NCI-H2107 (cell line): ENCODE data around the gene YEATS2.
A peak's percentile ranks its signal among the peaks of the same experiment; 100 is the strongest.
"Not testable (repeated sequence)": the region's sequence is repeated elsewhere in the genome, so short reads cannot be mapped to it uniquely, and the experiment has no call there.

ENCODE experiments used
- DNase-seq: peaks from one replicate; lab custom pipeline; 2025; lab: John Stamatoyannopoulos, UW

YEATS2 gene

DNA sequence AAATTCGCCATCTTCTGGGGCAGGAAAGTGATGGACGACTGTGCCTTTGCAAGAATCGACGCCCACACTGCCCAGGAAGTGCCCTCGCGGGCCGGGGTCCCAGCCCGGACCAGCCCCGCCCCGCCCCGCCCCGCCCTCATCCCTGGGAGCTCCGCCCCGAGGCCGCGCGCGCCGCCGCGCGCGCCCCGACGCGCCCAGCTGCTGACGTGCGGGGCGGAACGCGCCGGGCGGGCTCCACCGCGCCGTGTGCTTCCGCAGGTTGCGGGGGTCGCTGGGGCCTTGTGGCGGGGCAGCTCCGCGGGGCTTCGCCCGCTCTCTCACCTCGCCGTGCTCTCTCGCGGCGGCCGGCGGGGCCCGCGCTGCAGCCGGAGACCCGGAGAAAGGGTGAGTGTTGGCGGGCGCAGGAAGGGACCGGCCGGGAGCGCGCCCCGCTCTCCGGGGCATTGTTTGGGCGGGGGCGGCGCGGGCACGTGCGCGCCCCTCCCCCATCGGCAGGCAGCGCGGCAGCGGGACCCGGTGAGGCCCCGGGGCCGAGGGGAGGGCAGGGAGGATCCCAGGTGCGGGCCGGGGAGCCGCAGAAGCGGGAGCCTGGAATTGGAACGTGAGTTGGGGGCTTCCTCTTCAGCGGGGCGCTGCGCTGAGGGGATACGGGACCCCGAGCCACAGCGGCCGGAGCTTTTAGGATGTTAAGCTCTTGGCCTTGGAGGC lies at the start of gene YEATS2:
Gene YEATS2 (plus strand): TSS at position 188 of the 708 bp plus-strand sequence. CDS start 17,366 bp downstream, outside the sequence.
- DNase-seq = peak; percentile 79

DNA sequence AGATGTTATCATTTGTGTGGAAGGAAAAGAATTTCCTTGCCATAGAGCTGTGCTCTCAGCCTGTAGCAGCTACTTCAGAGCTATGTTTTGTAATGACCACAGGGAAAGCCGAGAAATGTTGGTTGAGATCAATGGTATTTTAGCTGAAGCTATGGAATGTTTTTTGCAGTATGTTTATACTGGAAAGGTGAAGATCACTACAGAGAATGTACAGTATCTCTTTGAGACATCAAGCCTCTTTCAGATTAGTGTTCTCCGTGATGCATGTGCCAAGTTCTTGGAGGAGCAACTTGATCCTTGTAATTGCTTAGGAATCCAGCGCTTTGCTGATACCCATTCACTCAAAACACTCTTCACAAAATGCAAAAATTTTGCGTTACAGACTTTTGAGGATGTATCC lies 47.0 kb upstream of the YEATS2 start:
- DNase-seq = no peak

DNA sequence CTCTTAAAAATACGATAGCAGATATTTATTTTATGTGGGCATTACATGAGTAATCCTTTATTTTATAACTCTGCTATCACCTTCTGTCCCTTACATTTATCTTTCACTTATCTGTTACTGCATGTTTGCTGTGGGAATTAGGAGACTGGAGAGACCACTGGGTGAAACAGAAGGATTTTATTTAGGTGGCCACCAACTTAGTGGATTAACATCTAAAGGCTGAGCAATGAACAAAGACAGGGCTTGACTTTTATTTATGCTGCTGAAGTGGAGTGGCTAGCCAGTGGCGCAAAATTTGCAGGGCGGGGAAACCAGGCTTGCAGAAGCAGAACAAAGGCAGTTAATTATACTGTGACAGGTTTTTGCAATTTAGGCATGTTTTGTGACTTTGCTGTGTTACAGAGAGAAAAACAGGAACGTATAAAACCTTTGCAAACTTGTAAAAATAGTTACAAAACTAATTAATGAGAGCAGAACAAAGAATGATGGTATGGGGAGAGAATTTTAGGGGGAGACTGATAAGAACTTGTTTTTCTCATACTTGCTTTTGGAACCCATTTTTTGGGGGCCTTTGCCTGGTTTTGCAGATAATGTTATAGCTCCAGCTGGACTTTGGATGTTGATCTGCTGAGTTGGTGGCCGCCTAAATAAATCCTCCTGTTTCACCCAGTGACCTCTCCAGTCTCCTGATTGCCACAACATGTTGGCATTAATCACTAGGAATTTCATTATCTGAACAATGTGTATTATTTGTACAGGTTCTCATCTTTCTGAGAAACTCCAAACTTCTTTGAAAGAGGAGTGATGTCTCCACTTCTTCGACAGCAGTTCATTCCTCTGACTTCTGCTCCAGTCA lies 44.2 kb upstream of the YEATS2 start:
- DNase-seq = no peak

DNA sequence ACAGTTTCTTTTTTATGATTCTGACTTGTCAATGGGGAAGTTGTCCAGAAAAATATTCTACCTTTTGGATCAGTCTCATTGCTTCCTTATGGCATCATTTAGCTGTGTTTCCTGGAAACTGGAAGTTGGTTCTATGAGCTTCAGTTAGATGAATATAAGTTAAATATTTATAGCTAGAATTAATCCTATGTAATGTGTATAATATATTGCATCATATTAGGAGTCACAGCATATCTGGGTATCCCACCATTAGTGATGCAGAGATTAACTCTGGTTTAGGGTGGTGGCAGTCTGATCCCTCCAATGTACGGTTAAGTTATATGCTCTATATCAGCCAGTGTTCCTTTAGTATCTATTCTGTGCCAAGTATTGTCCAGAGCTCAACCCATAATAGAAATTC lies 42.9 kb upstream of the YEATS2 start:
- DNase-seq = no peak

DNA sequence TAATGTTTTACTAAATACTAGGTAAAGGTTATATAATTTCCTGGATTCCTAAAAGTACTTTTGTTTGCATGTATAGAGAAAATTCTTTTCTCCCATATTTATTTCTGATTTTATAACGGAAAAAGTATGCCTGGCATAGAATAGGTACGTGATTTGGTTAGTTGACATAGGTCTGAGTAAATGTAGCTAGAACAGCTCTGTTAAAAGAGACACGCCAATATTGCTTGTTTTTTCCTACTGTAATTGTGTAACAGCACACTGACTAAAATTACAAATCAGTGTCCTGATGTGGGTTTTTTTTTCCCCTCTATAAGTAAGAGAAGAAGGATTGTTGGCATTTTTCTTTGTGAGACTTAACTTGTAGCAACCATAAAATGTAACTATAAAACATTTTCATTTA lies 35.5 kb upstream of the YEATS2 start:
- no peak for DNase-seq

DNA sequence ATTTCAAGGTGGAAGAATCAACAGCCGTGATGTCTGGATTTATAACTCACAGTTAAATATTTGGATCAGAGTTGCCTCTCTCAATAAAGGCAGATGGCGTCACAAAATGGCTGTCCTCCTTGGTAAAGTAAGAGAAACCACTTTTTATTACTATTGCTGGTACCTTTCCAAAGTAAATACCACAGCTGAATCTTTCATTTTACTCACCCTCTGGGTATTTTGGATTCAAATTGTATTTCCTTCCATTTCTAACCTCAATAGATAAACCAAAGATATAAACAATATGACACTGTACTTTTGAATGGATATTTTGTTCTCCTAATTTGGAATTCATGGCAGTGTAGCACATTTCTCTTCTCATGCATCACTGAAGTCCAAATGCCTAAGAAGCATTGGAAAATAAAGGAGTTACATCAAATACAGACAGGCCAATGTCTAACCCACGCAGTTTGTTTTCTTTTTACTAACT lies 32.6 kb upstream of the YEATS2 start:
- no peak for DNase-seq

DNA sequence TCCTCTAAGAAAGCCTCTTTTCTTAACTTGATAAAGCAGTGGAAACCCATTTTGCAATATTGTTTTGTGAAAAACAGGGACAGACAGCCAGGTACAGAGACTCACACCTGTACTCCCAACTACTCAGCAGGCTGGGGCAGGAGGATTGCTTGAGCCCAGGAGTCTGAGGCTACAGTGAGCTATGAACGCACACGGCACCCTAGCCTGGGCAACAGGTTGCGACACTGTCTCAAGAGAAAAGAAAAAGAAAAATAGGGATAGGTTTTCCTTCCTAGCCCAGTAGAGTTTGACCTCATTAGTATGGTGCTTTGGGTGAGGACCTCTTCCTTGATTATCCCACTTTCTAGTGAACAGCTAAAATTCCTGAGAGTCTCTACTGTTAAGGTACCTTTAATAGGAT lies 17.5 kb upstream of the YEATS2 start:
- DNase-seq = no peak

DNA sequence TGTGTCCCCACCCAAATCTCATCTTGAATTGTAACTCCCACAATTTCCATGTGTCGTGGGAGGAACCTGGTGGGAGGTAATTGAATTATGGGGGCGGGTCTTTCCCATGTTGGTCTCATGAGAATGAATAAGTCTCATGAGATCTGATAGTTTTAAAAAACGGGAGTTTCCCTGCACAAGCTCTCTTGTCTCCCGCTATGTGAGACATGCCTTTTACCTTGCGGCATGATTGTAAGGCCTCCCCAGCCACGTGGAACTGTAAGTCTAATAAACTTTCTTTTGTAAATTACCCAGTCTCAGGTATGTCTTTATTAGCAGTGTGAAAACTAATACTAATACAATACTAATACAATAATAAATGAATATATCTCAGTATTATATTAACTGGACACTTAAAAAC lies 9.9 kb upstream of the YEATS2 start:
- DNase-seq = no peak

DNA sequence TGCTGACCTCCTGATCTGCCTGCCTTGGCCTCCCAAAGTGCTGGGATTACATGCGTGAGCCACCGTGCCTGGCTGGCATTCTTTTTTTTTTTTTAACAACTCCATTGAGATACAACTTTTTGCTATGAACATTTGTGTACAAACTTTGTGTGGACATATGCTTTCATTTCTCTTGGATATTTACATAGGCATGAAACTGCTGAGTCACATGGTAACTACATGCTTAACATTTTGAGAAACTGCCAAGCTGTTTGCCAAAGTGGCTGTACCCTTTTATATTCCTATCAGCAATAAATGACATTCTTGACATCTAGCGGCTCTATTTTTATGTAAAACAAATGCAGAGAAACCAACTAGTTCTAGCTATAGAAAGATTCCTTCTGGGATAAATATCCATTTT lies 8.7 kb upstream of the YEATS2 start:
- DNase-seq = no peak

DNA sequence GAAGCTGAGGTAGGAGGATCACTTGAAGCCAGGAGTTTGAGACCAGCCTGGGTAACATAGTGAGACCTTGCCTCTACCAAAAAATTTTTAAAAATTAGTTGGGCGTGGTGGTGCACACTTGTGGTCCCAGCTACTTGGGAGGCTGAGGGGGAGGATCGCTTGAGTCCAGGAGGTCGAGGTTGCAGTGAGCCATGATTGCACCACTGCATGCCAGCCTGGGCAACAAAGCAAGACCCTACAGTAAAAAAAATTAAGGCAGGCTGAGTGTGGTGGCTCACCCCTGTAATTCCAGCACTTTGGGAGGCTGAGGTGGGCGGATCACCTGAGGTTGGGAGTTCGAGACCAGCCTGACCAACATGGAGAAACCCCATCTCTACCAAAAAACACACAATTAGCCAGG lies 8.0 kb upstream of the YEATS2 start:
- not testable (repeated sequence) for DNase-seq

DNA sequence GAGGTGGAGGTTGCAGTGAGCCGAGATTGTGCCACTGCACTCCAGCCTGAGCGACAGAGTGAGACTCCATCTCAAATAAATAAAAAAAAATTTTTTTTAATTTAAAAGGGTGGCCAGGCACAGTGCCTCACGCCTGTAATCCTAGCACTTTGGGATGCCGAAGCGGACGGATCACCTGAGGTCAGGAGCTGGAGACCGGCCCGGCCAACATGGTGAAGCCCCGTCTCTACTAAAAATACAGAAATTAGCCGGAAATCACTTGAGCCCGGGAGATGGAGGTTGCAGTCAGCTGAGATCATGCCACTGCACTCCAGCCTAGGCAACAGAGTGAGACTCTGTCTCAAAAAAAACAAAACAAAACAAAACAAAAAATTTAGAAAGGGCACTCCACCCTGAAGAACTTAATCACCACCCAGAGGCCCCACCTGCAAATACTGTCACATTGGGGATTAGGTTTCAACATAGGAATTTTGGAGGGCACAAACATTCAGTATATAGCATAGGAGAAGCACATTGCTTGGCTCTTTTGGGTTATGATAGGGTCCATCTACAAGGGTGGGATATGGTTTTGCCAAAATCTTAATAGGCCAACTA lies 7.1 kb upstream of the YEATS2 start:
- no peak for DNase-seq

DNA sequence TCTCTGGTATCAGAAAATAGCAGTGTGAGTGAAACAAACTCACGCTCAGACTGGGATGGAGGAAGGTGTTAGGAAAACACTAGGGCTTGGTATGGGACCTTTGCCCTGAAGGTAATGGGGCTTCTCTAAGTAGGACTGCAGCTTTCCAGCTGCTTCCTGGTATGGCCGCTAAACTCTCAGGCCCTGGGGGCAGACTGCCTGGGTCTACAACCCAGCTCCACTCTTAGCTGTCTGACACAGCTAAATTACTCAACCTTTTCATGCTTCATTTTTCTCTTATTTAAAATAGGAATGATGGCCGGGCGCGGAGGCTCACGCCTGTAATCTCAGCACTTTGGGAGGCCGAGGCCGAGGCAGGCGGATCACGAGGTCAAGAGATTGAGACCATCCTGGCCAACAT lies 5.2 kb upstream of the YEATS2 start:
- no peak for DNase-seq

DNA sequence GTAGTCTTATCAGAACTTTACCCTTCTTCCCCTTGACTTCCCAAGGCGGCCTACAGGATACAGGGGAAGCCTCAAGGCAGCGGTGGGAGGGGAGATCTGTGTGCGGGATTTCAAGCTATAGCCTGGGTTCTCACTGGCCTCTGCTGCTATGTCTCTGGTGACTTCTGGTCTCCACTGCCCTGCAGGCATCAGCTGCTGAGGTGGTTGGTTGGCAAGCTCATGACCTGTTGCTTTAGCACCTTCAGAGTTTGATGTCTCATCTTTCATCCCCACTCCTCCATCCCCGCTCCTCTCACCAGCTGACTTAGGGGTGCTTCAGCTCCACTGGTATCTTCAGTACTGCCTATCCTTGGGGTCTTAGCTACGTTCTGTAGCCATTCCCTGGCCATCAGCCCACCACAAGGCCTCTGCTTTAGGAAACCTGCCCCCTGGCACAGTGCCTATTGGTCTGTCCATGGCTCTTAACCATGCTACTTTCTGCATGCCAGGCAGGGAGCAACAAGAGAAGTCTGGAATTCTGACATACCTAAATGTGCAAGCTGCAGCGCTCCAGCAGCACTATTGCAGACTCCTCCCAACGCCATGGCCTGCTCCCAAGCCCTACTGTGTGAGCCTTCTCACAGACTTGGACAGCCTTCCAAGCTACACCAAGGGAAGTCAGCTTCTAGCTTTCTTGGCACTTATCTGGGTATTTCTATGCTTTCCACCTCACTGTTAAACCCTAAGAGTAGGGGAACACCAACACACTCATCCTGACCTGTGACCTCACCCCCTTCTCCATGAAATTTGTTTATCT lies 1.8 kb upstream of the YEATS2 start:
- no peak for DNase-seq

DNA sequence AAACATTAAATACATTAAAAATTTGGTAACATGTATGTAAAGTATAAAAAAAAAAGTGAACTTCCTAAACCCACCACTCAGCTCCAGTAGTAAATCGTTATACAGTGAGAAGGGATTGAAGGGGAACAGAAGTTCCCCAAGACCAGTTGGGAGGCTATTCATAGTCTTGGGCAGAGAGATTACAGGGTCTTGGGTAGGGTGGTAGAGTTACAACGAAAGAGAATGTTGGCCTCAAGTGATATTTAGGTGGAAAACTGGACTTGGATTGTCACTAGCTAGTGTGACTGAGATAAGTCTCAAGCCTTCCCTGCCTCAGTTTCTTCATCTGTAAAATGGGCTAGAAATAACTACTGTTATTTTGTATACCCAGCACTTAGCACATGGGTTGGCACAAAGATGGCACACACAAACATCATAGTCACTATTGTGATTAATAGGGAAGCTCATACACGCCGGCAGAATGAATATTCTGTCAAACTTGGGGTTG lies 431 bp upstream of the YEATS2 start:
- DNase-seq = no peak

DNA sequence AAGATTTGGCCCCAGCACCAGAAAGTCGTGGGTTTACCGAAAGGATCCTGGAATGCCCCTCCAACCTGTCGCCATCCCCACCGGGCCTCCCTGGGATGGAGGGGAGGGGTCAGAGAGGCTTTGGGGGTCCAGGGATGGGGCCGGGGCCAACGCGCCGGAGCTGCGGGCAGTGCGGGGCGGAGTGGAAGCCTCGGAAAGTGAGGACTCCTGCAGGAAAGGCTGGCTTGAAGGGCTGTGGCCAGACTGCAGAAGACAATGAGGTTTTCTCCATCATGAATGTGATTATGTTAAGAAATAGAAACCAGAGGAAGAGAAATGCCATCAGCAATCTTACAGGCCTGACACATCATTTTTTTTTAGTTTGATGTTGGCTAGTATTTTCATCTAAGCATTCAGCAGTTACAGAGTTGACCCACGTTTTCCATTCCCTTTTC lies 738 bp downstream of the YEATS2 start:
- peak; percentile 26 for DNase-seq

DNA sequence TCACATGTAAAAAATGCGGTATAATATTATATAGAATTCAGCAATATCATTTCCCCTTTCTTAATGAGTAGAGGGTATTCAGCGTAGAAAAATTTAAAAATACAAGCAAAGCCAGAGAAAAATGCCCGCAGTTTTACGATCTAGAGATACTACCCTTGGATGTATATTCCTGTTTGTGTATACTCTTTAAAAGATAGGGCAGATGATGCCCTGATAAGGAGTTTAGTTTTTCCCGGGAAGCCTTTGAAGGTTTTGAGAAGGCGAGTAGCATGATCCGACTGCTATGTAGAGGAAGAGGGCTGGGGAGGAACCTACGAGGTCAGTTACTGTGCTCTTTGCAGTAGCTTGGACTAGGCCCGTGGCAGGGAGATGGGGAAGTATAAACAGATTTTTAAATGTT lies 1.2 kb downstream of the YEATS2 start:
- peak; percentile 14 for DNase-seq

DNA sequence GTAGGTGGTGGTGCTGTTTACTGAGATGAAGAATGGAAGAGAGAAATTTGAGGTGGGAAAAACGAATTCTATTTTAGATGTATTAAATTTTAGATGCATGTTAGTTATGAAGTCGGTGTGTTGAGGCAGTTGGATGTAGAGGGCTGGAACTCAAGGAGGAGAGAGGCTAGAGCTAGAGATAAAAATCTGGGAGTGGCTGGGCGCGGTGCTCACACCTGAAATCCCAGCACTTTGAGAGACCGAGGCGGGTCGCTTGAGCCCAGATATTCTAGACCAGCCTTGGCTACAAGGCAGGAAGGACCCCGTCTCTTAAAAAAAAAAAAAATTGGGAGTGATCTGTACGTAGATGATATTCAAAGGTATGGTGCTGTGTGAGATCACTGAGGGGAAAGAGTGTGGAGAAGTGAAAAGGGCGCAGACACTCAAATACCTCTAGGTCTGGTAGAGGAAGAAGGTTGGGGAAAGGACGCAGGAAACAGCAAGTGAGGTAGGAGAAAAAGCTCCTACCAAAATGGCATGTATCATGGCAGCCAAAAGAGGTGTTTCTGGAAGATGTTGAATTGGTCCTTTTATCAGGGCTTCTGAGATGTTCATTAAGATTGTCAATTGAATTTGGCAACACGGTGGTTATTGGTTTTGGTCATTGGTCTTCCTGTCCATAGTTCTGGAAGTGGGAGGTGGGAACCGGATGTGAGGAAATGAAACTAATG lies 1.8 kb downstream of the YEATS2 start:
- DNase-seq = no peak

DNA sequence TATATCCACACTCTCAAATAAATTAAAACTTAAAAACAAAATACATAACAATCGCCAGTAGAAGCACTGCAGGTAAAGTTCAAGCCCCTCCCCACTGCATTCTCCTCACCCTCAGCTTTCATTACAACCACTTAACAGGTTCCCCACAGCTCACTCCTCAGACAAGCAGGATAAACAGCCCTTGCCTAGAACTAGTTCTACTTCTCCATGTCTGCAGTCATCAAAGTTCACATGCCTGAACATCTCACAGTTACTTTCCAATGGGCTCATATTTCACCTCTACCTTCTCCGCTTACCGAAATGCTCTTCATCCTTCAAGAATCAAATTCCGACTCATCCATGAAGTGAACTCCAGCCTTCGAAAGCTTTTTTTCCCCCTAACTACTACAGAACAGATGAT lies 4.1 kb downstream of the YEATS2 start:
- DNase-seq = no peak

DNA sequence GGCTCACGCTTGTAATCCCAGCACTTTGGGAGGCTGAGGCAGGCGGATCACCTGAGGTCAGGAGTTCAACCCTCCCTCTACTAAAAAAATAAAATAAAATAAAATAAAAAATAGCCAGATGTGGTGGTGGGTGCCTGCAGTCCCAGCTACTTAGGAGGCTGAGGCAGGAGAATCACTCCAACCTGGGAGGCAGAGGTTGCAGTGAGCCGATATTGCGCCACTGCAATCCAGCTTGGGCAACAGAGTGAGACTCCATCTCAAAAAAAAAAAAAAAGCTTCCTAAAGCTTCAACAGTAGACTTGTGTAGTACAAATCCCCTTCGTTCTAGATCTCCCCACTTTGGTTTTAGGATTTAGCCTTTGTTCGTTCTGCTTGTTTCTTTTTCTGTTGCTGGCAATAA lies 6.3 kb downstream of the YEATS2 start:
- DNase-seq = not testable (repeated sequence)

DNA sequence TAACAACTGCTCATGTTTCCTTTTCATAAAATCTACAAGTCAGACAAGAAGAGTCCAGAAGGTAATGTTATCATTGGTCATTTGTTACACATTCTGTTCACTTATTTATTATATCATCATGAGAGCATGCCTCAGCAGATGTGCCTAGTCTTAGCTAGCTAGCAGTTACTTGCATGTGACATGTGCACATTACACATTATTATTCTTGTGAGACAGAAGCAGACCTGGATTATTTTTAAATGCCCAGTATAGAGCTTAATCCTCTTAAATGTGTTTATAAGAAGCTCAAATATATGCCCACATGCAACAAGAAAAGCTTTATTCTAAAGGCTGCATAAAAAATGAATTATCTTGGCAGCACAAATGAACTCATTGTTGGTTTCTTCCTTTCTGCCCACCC lies 12.6 kb downstream of the YEATS2 start:
- DNase-seq = no peak

DNA sequence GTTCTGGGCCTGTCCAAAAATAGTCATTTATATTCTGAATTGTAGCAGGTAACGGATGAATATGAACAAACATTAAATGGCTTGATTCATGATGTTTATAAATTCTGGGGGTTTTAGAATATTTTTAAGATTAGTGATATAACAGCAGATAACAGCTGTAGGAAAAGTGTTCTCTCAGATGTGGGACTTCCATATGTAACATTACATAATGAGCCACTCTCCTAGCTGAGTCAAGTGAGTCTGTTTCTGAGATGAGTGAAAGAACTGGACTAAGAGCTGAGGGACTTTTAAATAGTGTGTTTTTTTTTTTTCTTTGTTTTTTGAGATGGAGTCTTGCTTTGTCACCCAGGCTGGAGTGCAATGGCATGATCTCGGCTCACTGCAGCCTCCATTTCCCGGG lies 13.9 kb downstream of the YEATS2 start:
- DNase-seq = no peak
